ENCODE data around the gene ASIC5. TPM values are rescaled to one million over a fixed set of nuclear protein-coding genes. Genes with fewer than 3 reads are reported as not detected.

ASIC5 gene
- polyA plus RNA-seq, 1 of the 3 experiments (the other 2 are of a cell fraction) = not detected

DNA sequence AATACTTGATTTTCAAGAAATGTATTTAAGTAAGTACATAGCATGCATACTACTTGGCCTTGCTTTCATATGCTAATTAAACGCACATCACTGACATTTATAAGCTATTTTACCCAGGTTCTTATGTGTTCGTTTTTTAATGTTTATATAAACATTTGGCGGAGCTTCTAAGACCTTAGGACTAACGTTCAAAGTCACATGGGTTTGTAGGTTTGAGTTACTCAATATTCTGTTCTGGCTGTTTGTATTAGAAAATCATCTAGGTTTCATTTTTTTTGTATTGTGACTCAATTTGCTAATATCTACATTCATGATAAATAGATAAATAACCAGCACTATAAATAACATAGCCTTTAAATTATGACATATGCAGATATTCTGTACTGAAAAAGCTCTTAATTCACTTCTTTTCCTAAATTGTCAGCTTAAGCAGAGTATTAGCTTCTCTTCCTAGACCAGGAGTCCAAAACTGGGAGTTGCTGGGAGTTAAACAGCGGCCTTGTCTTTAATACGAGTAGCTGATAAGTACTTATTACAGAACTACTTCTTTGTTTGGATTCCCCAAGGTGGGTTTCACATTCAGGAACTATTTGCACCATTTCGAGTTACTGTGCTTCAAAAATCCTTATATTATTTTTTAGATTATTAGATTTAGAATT is 65.3 kb downstream of the ASIC5 start:
- H3K4me3 ChIP-seq (ENCODE audit: low read depth in 2 of 2, low read length in 1 of 2) = no peak overlapping the region
- no peak overlapping the region for H3K9ac ChIP-seq
- peaks cover 8% of the 10 kb centered on the region for H3F3A ChIP-seq (replicated peaks; ENCODE audit: insufficient read depth)
- no peaks in the 10 kb centered on the region for H3K79me2 ChIP-seq (ENCODE audit: insufficient read depth)
- no peak overlapping the region for H3K27ac ChIP-seq (ENCODE audit: low read depth in 2 of 2, low read length in 1 of 2)
- no peaks in the 10 kb centered on the region for H3K4me1 ChIP-seq (ENCODE audit: control insufficient read depth in 1 of 2, insufficient read depth in 2 of 2, low read depth in 1 of 2, low read length in 1 of 2)
- CTCF ChIA-PET = interaction anchor here (1.9 to 2.2 kb wide), 3 partner anchors 9 to 397 kb away, joined by 5 to 9 read pairs (median 8); no protein-coding TSS in a partner anchor
- H3K4me2 ChIP-seq = no peak overlapping the region
- no peaks in the 10 kb centered on the region for H3K9me3 ChIP-seq
- TF ChIP-seq CHD2 (IDR thresholded peaks at IDR 0.05; ENCODE audit: low read length, partially characterized antibody) (no peak), TCF12 (IDR thresholded peaks at IDR 0.05) (no peak)
- TF ChIP-seq, protein P1, sequence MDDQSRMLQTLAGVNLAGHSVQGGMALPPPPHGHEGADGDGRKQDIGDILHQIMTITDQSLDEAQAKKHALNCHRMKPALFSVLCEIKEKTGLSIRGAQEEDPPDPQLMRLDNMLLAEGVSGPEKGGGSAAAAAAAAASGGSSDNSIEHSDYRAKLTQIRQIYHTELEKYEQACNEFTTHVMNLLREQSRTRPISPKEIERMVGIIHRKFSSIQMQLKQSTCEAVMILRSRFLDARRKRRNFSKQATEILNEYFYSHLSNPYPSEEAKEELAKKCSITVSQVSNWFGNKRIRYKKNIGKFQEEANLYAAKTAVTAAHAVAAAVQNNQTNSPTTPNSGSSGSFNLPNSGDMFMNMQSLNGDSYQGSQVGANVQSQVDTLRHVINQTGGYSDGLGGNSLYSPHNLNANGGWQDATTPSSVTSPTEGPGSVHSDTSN (IDR thresholded peaks at IDR 0.05) = no peak
- no peak for DNase-seq
- H3K36me3 ChIP-seq (replicated peaks in 1 of 2; ENCODE audit: control insufficient read depth in 1 of 2, insufficient read depth in 2 of 2, low read length in 1 of 2) = no peaks in the 10 kb centered on the region
- H2AFZ ChIP-seq (ENCODE audit: low read depth) = no peak overlapping the region
- H3K27me3 ChIP-seq (ENCODE audit: insufficient read depth) = no peaks in the 10 kb centered on the region
- no peaks in the 10 kb centered on the region for H3K9me2 ChIP-seq
- POLR2A ChIA-PET = no interaction called here
- H4K20me1 ChIP-seq (ENCODE audit: insufficient read depth) = no peaks in the 10 kb centered on the region
- 76% methylated on average over 7 of the region's 7 CpGs for WGBS (ENCODE audit: low lambda C conversion rate)

GRCh38 chr4:155799794-155800123 is 66.3 kb downstream of the ASIC5 start:
- ChIA-PET POLR2A (no interaction called here), CTCF (interaction anchor here (2.2 kb wide), 1 partner anchor 10 kb away, joined by 8 read pairs; no protein-coding TSS in a partner anchor)
- peaks cover 4% of the 10 kb centered on the region for H3F3A ChIP-seq (replicated peaks; ENCODE audit: insufficient read depth)
- no peaks in the 10 kb centered on the region for H4K20me1 ChIP-seq (ENCODE audit: insufficient read depth)
- DNase-seq = no peak
- 83% methylated on average over 8 of the region's 8 CpGs for WGBS (ENCODE audit: low lambda C conversion rate)
- no peaks in the 10 kb centered on the region for H3K79me2 ChIP-seq (ENCODE audit: insufficient read depth)
- TF ChIP-seq FOXJ3 (CRISPR knock-in tag; IDR thresholded peaks at IDR 0.05) (no peak), FOSL2 (IDR thresholded peaks at IDR 0.05; ENCODE audit: borderline replicate concordance, low read depth) (no peak), TCF12 (IDR thresholded peaks at IDR 0.05) (no peak), SIN3A (IDR thresholded peaks at IDR 0.05; ENCODE audit: borderline replicate concordance, low read depth, low read length) (no peak), NRF1 (IDR thresholded peaks at IDR 0.05; ENCODE audit: low read depth, low read length) (no peak)
- TF ChIP-seq, protein P2, sequence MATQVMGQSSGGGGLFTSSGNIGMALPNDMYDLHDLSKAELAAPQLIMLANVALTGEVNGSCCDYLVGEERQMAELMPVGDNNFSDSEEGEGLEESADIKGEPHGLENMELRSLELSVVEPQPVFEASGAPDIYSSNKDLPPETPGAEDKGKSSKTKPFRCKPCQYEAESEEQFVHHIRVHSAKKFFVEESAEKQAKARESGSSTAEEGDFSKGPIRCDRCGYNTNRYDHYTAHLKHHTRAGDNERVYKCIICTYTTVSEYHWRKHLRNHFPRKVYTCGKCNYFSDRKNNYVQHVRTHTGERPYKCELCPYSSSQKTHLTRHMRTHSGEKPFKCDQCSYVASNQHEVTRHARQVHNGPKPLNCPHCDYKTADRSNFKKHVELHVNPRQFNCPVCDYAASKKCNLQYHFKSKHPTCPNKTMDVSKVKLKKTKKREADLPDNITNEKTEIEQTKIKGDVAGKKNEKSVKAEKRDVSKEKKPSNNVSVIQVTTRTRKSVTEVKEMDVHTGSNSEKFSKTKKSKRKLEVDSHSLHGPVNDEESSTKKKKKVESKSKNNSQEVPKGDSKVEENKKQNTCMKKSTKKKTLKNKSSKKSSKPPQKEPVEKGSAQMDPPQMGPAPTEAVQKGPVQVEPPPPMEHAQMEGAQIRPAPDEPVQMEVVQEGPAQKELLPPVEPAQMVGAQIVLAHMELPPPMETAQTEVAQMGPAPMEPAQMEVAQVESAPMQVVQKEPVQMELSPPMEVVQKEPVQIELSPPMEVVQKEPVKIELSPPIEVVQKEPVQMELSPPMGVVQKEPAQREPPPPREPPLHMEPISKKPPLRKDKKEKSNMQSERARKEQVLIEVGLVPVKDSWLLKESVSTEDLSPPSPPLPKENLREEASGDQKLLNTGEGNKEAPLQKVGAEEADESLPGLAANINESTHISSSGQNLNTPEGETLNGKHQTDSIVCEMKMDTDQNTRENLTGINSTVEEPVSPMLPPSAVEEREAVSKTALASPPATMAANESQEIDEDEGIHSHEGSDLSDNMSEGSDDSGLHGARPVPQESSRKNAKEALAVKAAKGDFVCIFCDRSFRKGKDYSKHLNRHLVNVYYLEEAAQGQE (IDR thresholded peaks at IDR 0.05; ENCODE audit: low read depth, low read length) = no peak
- no peak overlapping the region for H2AFZ ChIP-seq (ENCODE audit: low read depth)
- no peaks in the 10 kb centered on the region for H3K36me3 ChIP-seq (replicated peaks in 1 of 2; ENCODE audit: control insufficient read depth in 1 of 2, insufficient read depth in 2 of 2, low read length in 1 of 2)
- H3K27me3 ChIP-seq (ENCODE audit: insufficient read depth) = no peaks in the 10 kb centered on the region
- H3K9ac ChIP-seq = no peak overlapping the region
- no peak overlapping the region for H3K4me3 ChIP-seq (ENCODE audit: low read depth in 2 of 2, low read length in 1 of 2)
- H3K27ac ChIP-seq (ENCODE audit: low read depth in 2 of 2, low read length in 1 of 2) = no peak overlapping the region
- H3K4me2 ChIP-seq = no peak overlapping the region
- H3K9me3 ChIP-seq = no peaks in the 10 kb centered on the region
- H3K4me1 ChIP-seq (ENCODE audit: control insufficient read depth in 1 of 2, insufficient read depth in 2 of 2, low read depth in 1 of 2, low read length in 1 of 2) = no peaks in the 10 kb centered on the region
- no peaks in the 10 kb centered on the region for H3K9me2 ChIP-seq
